Stimulated activated CD4-positive, alpha-beta T cell treated with anti-CD3 and anti-CD28 coated beads, Interleukin-12 subunit alpha, Interleukin-12 subunit beta, amount 100 ng/mL, for 4 hours (primary cell): ENCODE results near the gene CFAP46.
A peak's percentile ranks its signal among the peaks of the same experiment; 100 is the strongest.

Experiments
- DNase-seq: peaks from one replicate; pipeline ENCODE4 v3.0.0-alpha.2; 2020

CFAP46 gene

DNA sequence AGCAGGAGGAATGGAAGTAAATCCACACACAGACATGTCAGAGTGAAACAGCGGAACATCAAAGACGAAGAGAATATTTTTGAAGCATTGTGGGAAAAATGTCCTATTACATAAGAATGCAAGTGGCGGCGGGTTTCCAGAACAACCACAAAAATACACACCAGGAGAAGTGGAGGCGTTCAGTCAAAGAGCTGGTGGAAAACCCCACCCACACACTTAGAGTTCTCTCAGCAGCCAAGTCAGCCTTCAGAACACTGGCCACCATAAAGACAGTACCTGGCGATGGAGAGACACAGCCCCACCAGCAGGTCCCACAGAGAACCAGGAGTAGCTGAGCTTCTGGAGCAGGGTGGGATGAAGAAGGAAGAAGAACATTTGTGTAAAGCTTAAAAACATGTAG is 180.1 kb downstream of the CFAP46 start:
- DNase-seq: peak; percentile 8

DNA sequence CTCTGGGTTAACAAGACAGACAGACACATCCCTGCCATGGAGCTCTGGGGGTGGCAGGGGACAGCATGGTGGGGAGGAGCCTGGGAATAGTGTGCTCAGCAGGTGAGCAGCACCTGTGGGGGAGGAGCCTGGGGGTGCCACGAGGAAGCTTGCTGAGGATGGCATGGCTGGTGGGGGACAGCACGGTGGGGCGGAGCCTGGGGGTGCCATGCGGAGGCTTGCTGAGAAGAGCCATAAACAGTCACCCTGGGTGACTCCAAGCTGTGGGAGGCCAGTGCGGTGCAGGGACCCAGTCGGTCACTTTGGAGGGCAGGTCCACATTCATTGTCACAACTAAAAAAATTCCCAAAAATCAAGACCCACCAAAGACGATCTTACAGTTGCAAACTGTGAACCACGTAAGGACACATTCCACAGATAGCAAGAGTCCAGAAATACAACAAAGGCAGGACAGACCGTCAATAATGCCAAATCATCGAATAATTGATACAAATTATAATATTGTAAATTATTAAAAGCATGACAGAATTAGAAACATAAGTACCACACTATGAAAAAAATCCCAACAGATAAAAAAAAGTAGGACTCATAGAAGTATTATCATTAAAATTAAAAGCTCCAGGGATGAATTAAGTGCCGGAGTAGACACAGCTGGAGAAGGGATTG is 180.8 kb downstream of the CFAP46 start:
- DNase-seq: no peak

DNA sequence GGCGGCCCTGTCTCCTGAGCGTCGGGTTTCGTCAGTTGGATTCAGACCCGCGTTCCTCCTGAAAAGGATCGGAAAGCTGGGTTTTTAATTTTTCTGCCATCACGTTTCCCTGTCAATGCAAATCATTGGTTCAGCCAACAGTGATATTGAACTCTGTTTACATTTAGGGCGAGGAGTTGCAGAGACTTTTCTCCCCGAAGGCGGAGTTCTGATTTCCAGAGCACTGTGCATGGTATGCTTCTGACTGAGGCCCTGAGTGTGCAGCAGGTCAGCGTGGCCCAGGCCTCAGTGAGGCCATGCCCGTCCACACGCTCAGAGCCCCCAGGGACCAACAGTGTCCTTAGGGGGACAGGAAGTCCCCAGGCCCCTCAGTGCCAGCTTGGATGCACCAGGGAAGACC is 183.5 kb downstream of the CFAP46 start:
- no peak for DNase-seq
